Endothelial cell of umbilical vein (primary cell): ENCODE results near the gene PLA2G6.

Source experiments
- EZH2 ChIP-seq: IDR thresholded peaks from 2 replicates; pipeline ENCODE4 v1.6.1; 2012; ENCODE audit warnings: borderline replicate concordance, low read depth, mild to moderate bottlenecking, moderate library complexity, low read length, inconsistent platforms; ENCODE audit not compliant: severe bottlenecking
- FOS ChIP-seq: IDR thresholded peaks from 2 replicates; pipeline ENCODE4 v1.6.1; 2011; ENCODE audit warnings: mild to moderate bottlenecking, low read length, moderate library complexity, borderline replicate concordance; ENCODE audit not compliant: insufficient read depth
- GATA2 ChIP-seq: IDR thresholded peaks from 2 replicates; pipeline ENCODE4 v1.7.0; 2011; ENCODE audit warnings: low read depth, mild to moderate bottlenecking, moderate library complexity, mixed read lengths, low read length; ENCODE audit not compliant: insufficient read length, insufficient read depth
- JUN ChIP-seq: IDR thresholded peaks from 2 replicates; pipeline ENCODE4 v1.6.1; 2011; ENCODE audit warnings: borderline replicate concordance, low read depth; ENCODE audit not compliant: insufficient read length, insufficient read depth
- MYC ChIP-seq: IDR thresholded peaks from one replicate; pipeline ENCODE4 v1.6.1; 2011; ENCODE audit warnings: mild to moderate bottlenecking, low read depth, low read length
- POLR2A ChIP-seq: IDR thresholded peaks from 2 replicates; pipeline ENCODE4 v1.6.1; 2012; ENCODE audit warnings: low read depth, mild to moderate bottlenecking, control low read depth, low read length
- POLR2AphosphoS5 ChIP-seq: IDR thresholded peaks from 2 replicates; pipeline ENCODE4 v1.6.1; 2012; ENCODE audit warnings: low read depth, mild to moderate bottlenecking, control low read depth, low read length, moderate library complexity; ENCODE audit not compliant: insufficient read depth
- TF ChIP-seq, protein P1 (sequence below), 2 donors: IDR thresholded peaks; 1 replicate in 1 of 2; 2 replicates in 1 of 2; pipeline ENCODE4 v1.5.1; 2011; ENCODE audit warnings: low read length in 2 of 2, mild to moderate bottlenecking in 2 of 2, moderate library complexity in 2 of 2, control low read depth in 1 of 2, inconsistent platforms in 1 of 2, low read depth in 1 of 2; ENCODE audit not compliant: insufficient read depth in 1 of 2; ENCODE audit errors: extremely low read depth in 1 of 2
- TF ChIP-seq, protein P2 (sequence below): IDR thresholded peaks from 2 replicates; pipeline ENCODE4 v1.6.1; 2011; ENCODE audit not compliant: insufficient read depth, insufficient read length

DNA sequence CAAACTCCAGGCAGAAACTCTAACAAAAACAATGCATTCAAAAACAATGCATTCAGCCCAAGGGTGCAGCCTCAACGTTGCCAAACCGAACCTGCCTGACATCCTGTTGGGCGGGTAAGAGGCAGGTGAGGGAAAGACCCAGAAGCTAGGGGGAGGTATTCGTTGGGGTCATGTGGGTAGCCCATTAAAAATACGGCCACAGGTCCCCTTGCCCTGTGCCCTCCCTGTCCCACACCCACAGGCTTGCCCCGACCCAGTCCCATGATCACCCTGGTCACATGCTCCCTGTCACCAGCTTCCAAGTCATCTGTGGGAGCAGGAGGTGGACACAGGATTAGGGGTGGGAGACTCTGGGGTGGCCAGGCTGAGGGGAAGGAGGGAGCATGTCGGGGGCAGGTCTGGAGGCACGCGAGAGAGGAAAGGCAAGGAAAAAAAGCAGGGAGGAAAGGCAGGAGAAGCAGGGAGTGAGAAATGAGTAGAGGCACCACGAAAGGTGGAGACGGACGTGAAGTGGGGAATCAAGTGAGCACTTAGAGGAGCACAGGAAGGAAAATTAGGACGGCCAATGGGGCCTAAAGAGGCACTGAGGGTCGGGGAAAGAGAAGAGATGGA lies 683 bp downstream of the PLA2G6 start:
- TF ChIP-seq, protein P1, sequence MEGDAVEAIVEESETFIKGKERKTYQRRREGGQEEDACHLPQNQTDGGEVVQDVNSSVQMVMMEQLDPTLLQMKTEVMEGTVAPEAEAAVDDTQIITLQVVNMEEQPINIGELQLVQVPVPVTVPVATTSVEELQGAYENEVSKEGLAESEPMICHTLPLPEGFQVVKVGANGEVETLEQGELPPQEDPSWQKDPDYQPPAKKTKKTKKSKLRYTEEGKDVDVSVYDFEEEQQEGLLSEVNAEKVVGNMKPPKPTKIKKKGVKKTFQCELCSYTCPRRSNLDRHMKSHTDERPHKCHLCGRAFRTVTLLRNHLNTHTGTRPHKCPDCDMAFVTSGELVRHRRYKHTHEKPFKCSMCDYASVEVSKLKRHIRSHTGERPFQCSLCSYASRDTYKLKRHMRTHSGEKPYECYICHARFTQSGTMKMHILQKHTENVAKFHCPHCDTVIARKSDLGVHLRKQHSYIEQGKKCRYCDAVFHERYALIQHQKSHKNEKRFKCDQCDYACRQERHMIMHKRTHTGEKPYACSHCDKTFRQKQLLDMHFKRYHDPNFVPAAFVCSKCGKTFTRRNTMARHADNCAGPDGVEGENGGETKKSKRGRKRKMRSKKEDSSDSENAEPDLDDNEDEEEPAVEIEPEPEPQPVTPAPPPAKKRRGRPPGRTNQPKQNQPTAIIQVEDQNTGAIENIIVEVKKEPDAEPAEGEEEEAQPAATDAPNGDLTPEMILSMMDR (IDR thresholded peaks at IDR 0.05; ENCODE audit: extremely low read depth in 1 of 2, insufficient read depth in 1 of 2, low read depth in 1 of 2, low read length in 2 of 2), result no peak
- TF ChIP-seq EZH2, result no peak
- TF ChIP-seq POLR2A, result no peak
- no peak for TF ChIP-seq POLR2AphosphoS5
- TF ChIP-seq FOS, result no peak
- TF ChIP-seq, protein P2, sequence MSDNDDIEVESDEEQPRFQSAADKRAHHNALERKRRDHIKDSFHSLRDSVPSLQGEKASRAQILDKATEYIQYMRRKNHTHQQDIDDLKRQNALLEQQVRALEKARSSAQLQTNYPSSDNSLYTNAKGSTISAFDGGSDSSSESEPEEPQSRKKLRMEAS, result no peak
- TF ChIP-seq GATA2, result no peak
- no peak for TF ChIP-seq JUN
- TF ChIP-seq MYC, result no peak
